Measurements from ENCODE around the gene SEC22B.
"Not testable (repeated sequence)": the region's sequence is repeated elsewhere in the genome, so short reads cannot be mapped to it uniquely, and the experiment has no call there.

The SEC22B gene

GRCh38 chr1:120116094-120116493 is 60.2 kb downstream of the SEC22B start:
- not testable (repeated sequence) for DNase-seq (ENCODE audit: low spot score)

- not testable (repeated sequence) for DNase-seq (ENCODE audit: low spot score)
Observed at GRCh38 chr1:120113134-120113533, 63.2 kb downstream of the SEC22B start.

- not testable (repeated sequence) for DNase-seq (ENCODE audit: low spot score)
Observed at GRCh38 chr1:120112212-120112611, 64.1 kb downstream of the SEC22B start.

GRCh38 chr1:120111771-120112170 is 64.5 kb downstream of the SEC22B start:
- not testable (repeated sequence) for DNase-seq (ENCODE audit: low spot score)

GRCh38 chr1:120111008-120111407 is 65.3 kb downstream of the SEC22B start:
- not testable (repeated sequence) for DNase-seq (ENCODE audit: low spot score)

- DNase-seq (ENCODE audit: low spot score) = not testable (repeated sequence)
Observed at GRCh38 chr1:120109656-120110055, 66.7 kb downstream of the SEC22B start.

GRCh38 chr1:120109180-120109579 is 67.1 kb downstream of the SEC22B start:
- DNase-seq (ENCODE audit: low spot score) = not testable (repeated sequence)

- not testable (repeated sequence) for DNase-seq (ENCODE audit: low spot score)
Observed at GRCh38 chr1:120105288-120105687, 71.0 kb downstream of the SEC22B start.

- DNase-seq (ENCODE audit: low spot score) = not testable (repeated sequence)
Observed at GRCh38 chr1:120103768-120104167, 72.6 kb downstream of the SEC22B start.

GRCh38 chr1:120101593-120101992 is 74.7 kb downstream of the SEC22B start:
- not testable (repeated sequence) for DNase-seq (ENCODE audit: low spot score)

Data from CD4-positive, alpha-beta T cell treated with Interleukin-6 at 100 ng/mL for 8 hours (primary cell).